Endothelial cell of umbilical vein (primary cell): ENCODE results near the gene STT3B.

Experiments
- CTCF ChIP-seq, 2 donors: IDR thresholded peaks; 1 replicate in 1 of 2; 2 replicates in 1 of 2; pipeline ENCODE4 v1.5.1; 2011; ENCODE audit warnings: low read length in 2 of 2, mild to moderate bottlenecking in 2 of 2, moderate library complexity in 2 of 2, control low read depth in 1 of 2, inconsistent platforms in 1 of 2, low read depth in 1 of 2; ENCODE audit not compliant: insufficient read depth in 1 of 2; ENCODE audit errors: extremely low read depth in 1 of 2
- GATA2 ChIP-seq: IDR thresholded peaks from 2 replicates; pipeline ENCODE4 v1.7.0; 2011; ENCODE audit warnings: low read depth, mild to moderate bottlenecking, moderate library complexity, mixed read lengths, low read length; ENCODE audit not compliant: insufficient read length, insufficient read depth

GRCh38 chr3:31529421-31529820 is 3.3 kb upstream of the STT3B start:
- TF ChIP-seq CTCF (IDR thresholded peaks at IDR 0.05; ENCODE audit: extremely low read depth in 1 of 2, insufficient read depth in 1 of 2, low read depth in 1 of 2, low read length in 2 of 2) = no peak
- TF ChIP-seq GATA2 = no peak
